GM19452 (cell line): ENCODE measurements around the gene HECTD4.

Experiments
- ATAC-seq: cut with Tn5 transposase; IDR thresholded peaks from one replicate; pipeline ENCODE4 v1.9.1; 2021; ENCODE audit not compliant: unreplicated experiment

The HECTD4 gene

DNA sequence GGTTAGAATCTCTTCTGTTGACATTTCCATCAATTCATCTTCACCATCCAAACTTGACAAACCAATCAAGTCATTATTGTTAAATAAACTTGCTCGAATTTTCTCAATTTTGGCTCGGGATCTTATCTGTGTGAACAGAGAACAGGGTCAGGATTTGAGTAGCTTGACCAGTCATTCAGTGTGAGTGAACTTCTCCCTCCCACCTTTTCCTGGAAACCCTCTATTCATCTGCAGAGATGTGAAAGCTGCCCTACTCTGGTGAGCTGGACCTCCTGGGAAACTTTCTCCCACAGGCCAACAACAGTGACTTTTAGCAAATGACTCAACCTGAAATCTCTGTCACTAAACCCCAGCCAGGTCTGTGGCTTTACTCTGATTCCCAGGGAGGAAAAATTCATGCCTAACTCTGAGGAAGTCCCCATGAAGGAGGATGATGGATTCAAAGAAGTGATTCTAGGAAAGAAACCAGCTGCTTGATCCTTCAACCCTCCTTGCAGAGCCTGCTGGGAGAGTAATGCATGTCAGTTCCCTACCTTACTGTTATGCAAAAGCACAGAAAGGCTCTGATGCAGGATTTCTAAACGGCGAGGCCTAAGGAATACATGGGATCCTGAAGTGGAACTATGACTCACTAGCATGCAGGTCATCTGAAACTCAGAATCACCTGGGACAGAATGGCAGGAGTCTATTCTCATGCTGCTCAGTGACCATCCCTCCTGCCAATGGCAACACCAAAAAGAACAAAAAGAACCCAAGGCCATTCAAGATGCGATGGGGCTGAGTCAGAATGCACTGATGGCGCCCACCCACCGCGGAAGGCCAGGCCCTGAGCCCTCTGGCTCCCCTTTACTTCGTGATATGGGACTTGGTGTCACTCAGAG is 198.8 kb downstream of the HECTD4 start:
- ATAC-seq = no peak

DNA sequence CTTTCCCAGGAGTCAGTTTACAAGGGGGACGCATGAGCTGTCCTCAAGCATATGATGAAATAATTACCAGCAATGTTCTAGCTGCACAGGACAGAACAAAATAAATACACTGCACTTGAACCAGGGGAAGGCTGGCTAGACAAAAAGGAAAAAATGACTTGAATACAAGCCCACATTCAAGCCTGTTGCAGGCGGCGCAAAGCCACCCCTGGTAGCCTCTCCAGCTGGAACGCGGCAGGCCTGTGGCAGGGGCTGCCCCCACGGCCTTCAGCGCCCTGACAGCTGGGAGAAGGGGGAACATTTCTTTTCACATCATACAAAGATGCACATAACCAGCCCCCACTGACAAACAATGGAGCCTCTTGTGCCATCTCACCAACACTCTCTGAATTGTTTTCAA is 199.7 kb downstream of the HECTD4 start:
- no peak for ATAC-seq

DNA sequence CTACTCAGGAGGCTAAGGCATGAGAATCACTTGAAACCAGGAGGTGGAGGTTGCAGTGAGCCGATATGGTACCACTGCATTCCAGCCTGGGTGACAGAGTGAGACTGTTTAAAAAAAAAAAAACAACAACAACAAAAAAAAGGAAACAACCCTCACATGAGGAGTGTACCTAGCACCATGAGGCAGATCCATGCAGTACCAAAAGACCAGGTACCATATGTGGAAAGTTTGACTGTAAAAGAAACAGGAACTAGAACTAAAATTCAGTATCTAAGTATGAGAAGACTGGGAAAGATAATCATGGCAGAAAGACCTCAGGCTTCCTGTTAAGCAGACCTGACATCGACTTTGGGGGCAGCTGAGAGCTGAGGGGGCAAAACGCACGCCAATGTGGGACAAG is 201.8 kb downstream of the HECTD4 start:
- no peak for ATAC-seq

DNA sequence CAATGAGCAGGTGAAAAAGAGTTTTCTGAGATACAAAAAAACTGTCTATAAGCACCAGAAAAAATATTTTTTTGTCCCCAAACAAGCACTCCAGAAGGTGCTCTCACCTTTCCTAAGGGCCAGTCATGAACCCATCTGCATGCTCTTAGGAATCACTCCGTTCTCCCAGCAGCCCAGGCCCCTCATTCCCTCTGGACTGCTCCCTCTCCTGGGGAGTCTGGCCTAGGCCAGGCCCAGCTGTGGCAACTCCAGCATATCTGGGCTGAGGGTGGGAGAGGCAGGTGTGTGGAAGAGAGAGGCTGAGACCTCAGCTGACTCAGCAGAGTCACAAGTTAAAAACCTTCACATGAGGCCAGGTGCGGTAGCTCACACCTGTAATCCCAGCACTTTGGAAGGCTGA is 202.3 kb downstream of the HECTD4 start:
- ATAC-seq = no peak

DNA sequence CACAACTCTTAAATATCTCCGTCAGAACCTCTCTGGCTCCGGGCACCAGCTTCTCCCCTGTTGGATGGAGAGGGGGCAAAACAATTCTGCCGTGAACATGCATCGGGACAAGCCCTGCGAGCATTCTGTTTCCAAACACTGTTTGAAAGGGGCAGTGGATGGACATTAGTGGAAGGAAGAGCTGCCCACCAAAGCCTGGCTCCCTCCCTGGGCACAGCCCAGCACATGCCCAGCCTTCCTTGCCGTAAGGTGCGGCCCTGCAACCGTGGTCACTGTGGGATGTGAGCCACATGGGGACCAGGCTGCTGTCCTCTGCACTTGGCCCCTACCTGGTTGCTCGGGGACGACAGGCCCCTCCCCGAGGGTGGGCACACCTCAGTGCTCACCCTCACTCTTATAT is 202.9 kb downstream of the HECTD4 start:
- ATAC-seq = no peak

DNA sequence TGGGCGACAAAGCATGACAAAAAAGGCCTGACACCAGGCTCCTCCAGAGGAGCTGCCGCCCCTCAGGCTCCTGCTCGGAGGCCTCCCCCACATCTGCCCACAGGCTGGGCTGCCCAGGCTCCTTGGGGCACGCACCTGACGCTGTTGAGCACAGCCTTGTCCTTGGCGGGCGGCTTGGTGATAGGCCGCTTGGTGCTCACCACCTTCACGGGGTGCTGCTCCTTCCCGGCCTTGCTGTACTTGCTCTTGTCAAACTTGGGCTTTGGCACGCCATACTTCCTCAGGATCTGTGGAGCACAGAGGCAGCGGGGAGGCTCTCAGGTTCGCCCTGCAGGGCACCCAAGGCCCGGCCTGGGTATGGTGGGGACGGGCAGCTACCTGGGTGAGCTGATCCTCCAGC is 203.4 kb downstream of the HECTD4 start:
- no peak for ATAC-seq

DNA sequence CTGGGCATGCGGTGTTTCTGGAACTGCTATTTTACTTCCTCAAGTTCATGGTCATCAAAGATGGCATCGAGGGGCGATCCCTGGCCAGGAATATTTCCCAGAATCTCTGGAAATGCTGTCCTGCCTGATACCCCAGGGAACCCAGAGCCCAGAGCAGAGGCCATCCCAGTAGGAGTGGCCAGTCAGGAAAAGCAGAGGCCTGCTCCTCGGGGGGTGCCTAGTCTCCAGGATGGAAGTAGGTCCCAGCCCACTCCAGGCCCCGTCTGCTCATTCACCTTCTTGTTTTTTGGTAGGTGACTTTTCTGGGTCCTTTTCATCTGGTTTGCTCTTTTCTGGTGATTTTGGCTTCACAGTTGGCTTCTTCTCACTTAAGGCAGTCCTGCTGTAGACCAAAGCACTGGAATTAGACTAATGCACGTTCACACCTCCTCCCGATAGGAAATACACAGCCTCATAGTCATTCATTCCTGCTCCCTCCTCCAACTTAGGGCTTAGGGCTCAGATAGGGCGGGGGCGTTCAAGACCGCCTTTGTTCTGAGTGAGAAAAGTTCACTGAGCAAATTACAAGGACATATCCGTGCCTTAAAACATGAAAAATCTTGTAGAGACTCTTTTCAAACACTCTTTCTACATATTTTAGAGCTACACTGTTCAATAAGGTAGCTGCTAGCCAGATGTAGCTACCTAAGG is 205.8 kb downstream of the HECTD4 start:
- ATAC-seq = no peak

DNA sequence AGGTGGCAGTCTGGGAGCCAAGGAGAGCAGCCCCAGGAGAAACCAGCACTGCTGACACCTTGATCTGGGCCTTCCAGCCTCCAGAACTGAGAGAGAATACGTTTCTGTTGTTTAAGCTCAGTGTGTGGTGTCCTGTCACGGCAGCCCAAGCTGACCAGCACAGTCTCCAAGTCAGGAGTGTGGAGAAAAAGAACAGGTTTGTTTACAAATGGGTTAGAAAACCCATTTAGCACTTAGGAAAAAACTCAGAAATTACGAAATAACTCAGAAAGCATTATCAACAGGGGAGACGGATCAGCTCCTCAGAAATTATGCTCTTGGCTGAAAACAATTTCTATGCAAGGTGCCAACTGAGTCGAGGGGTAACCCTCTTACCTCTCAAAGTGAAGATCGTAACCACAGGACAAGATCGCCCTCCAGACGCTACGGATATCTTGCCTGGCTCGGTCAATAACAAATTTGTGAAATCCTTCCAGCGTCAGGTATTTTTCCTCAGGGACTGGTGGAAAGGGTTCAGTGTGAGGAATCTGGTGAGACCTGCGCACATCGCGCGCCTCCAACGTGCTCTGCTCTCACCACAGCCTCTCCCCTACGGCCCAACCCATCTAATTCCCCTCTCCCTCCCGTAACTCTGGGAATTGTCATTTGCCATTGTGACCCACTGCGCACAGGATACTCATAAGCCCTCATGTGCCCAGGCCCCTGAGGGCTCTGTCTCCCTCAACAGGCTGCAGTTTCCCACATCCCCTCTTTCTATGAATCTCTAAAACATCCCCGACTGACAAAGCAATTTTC is 206.7 kb downstream of the HECTD4 start:
- no peak for ATAC-seq

DNA sequence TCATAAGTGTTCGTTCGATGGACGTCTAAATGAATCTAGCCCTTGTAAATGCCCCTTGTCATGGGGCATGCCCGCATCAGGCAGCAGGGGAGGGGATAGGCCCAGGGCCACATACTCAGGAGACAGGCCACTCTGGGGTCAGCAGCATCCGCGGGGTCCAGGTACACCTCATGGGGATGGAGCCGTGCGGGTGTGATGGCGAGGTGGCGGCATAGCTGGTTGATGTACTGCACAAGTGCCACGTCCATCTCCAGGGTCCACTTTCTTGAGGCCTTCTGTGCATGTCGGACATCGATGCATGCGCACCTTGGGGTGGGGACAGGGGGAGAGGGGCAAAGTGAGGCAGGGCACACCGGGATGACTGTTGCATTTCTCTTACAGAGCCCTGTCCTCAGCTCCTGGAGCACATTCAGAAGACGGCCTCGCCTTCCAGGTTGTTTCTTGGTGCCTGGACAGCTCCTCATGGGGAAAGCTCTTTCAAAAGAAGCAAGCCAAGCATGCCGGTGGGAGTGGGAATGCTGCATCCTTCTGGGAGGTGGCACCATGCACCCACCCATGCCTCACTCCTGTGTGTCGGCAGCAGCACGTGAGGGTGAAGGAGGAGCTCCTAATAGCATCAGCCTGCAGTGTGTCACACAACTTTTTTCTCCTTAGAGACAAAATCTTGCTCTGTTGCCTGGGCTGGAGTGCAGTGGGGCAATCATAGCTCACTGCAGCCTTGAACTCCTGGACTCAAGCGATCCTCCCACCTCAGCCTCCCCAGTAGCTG is 209.5 kb downstream of the HECTD4 start:
- no peak for ATAC-seq

DNA sequence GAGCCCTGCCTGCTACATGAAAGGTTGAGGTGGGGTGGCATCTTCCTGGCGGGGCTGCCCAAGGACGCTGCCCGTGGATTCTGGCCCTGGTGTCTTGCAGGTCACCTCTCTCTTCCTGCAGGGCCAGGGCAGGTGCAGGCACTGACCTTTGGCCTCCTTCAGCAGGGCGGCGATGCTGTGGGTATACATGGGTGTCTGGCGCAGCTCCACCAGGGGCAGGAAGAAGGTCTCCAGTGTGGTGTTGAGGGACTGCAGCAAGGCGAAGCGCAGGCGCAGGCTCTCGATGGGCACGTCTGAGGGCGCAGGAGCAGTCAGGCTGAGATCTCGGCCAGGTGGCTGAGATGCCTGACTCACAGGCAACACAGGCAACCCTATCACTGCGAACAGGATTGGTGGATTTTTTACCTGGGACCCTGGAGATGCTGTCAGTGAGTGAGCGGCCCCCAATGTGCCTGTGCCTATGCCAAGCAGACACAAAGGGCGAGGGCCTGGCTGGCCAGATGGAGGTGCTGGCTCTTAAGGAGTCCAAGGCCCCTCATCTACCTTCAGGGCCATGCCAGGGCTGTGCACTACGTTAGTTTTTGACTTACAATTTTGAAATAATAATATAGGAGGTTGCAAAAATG is 211.1 kb downstream of the HECTD4 start:
- ATAC-seq = no peak

DNA sequence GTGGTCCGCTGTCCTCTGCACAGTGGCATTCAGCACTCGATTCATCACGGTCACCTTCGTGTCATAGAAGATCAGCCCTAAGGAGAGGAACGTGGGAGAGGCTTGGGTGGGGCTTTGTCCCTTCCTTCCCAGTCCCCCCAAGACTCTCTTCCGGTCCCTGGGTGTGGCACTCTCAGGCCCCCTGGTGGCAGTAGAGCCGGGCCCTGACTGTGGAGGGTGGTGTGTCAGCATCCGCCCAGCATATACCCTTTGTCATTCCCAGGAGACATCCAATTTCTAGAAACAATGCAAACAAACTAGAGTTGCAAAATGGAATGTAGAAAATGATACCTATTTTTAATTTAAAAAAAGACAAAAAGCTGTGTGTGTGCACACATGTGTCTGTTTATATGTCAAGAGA is 211.9 kb downstream of the HECTD4 start:
- no peak for ATAC-seq

DNA sequence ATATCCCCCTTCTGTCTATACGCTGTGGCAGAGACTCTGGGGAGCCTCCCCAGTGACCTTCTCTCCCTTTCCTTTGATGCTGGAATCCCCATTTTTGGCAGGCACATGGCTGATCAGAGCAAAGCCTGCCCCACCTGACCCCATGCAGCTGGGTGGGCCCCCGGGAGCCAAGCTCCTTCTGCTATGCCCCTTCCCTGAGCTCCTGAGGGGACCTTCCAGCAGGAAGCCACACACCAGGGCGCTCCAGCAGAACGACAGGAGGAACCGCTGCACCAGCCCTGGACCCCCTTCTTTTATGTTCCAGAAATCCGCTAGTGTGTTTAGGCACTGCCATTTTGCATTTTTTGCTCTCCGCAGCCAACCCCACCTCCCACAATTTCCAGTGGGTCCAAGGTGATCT is 212.3 kb downstream of the HECTD4 start:
- no peak for ATAC-seq

DNA sequence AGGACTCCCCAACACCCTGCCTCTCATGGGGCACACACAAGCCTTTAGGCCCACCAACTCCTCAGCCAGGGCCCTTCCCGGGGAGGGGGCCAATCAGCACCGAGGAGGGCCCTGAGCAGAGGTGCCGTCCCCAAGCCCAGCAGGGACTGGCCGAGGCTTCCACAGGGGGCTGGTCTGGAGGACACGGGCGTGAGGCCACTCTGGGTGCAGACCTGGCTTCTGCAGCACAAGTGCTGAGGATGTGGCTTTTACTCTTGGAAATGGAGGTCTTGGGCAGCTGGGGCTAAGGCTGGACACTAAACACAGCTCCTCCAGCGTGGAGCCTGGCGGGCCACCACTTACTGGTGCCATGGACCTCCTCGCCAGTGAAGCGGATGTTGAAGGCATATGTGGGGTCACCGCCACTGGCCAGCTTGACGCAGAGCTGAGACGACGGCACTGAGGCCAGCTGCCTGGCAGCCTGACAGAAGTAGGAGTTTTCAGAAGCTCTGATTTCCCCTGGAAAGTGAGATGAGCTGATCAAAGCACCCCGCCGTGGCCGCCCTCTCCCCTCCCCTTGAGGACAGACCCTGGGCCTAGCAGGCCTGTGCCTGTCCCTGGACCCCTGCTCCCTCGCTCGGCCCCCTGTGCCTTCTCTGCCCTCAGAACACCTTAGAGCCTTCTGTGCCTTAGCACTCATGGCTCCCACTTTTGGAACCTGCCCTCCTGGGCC is 212.9 kb downstream of the HECTD4 start:
- ATAC-seq = no peak

DNA sequence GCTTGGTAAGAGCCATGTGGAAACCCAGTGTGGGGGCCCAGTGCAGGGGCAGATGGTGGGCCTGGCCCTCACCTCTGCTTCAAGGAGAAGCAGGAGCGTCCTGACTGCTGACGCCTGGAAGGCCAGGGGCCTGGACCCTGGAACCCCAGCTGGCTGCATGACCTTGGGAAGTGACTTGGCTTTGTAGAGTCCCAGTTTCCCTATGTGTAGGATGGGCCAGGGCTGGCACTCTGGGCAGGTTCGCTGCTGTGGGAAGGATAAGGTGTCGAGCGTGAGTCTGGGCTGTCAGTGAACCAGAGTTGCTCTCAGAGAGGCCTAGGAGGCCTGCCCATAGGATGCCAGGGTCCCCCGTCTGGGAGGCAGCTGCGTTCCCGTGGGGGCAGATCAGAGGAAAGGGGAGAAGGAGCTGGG is 213.7 kb downstream of the HECTD4 start:
- ATAC-seq = no peak

DNA sequence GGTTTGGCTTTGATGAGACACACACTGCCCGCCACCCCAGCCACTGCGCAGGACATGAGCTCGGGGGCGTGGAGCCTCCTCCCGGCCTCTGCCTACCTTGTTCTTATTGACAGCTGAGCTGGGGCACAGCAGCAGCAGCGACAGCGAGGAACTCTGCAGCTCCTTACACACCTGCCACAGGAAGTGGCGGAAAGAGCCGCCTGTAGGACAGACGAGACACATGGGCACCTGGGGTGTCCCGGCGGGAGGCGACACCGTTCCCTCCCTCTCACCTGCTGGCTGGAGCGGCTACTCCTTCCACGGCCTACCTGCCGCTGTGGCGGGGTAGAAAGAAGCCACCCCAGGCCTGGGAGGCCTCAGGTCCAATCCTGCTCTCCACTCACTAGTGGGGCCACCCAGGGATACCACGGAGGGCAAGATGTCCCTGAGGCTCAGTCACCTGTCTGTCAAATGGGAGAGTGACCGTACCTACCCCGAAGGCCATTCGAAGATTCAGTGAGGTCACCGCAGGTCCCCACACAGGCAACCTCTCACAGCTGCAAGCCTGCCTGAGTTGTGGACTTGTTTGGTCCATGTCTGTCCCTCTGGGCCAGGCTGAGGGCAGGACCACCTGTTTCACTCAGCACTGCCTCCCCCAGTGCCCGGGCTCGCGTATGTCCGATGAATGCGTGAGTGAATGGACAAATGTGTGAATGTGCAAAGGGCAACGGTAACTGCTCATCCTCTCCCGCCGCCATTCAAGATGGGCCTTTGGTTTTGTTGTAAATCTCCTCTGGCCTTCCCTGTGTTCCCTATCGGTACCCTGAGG is 214.3 kb downstream of the HECTD4 start:
- ATAC-seq = no peak

DNA sequence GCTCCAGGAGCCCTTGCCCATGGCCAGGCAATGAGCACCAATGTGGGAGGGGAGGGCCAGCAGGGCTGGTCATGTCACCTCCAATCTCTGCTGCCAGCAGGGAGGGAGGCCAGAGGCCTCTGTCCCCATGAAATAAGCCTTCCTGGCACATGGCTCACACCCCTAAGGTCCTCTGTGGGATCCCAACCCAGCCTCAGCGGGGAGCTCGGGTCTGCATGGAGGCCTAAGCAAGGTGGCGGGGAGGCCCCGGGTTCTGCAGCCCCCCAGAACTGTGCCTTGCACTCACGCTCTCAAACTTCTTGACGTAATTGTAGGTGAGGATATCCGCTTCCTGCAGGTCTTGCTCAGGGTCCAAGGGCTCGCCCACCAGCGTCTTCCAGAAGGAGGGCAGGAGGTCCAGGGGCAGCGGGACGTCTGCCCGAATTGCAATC is 215.2 kb downstream of the HECTD4 start:
- no peak for ATAC-seq

DNA sequence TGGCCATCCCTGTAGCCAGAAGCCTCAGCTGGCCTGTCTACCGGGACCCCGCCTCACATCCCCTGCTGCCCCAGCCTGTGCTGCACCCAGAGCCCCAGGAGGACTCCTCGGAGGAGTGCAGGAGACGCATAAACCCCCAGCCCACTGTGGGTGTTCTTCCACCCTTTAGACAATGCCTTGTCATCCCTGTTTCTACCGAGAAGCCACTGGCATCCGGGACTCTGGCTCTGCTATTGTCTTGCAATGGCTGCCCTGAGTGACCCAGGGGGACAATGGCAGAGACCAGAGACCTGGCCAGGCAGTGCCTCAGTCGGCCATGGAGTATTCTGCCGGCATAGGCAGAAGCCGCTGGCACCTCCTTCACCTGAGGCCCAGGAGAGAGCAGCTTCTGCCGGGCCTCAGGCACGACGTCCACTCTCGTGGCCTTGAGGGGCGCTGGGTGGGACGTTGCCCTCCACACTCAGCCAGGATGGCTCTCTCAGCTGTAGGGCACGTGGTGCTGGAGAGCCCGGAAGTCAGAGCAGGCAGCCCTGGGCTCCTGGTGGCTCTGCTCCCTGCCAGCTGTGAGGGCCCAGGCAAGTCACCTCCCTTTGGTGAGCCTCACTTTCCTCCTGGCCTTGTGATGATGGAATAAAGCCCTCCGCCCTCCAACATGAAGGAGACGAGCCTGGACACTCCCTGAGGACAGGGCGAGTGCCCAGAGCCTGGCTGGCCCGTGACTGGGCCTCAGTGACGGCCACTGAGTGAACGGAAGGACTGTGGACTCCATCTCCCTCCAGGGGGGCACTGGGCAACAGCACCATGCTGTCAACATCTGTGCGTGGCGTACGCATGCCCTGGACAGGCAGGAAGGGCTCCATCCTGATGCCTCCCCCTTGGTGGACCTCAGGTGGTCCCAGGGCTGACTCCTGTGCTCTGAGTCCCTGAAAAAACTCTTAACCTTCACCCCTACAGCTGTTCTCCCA is 215.9 kb downstream of the HECTD4 start:
- ATAC-seq = no peak

DNA sequence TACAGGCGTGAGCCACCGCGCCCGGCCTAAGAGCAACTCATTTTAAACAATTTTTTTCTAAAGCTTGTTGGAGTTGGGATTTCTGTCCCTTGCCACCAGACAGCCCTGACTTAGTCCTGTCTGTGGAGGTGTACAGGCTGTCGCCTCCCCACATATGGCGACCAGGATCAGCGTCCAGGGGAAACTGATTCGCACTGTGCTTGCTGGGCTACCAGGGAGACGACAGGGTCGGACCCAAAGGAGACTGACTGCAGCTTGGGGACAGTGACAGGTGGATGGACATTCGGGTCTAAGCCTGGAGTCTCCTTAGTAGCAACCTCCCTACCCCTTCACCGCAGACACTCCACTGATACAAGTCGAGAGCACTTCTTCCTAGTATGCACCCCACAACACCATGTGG is 216.6 kb downstream of the HECTD4 start:
- no peak for ATAC-seq
